NCI-H2029 (cell line): ENCODE measurements around the gene TBCA.

Source experiments
- DNase-seq: peaks from one replicate; lab custom pipeline; 2025; lab: John Stamatoyannopoulos, UW

The TBCA gene

DNA sequence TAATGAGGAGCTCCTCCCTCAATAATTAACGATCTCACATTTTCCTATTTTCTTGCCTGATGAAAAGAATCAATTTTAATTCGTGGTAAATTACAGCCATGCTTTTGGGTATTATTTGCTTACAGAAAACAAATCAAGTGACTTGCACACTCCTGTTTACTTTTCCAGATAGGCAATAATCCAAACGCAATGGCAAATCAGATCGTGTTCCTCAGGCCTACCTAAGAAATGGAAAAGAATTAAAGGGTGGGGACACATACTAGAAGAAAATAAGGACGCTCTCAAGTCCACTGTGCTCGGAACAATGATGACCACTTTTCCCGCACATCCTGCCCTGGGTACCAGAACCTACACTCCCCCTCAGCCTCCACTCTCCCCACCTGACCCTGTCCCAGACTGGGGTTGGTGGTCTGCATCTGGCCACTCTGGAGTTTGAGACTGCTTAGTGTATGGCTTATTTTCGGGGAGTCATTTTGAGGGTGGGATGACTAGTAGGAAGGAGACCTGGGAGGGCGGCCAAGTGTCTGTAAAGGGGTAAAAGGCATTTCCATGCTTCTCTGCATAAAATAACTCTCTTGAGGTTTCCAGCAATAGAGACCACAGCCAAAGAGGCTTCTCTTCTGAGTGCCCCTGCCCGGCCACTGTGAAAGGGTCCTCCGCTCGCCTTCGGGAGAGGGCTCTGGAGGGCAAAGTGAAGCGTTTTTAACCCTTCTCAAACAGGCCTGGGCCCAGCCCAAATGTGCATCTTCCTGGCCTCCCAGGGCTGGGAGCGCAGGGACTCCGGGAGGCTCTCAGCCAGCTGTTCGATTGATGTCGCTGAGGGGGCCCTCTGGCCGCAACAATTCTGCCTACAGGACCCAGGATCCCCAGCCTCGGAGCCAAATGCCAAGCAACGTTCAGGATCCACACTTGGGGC is 133.1 kb downstream of the TBCA start:
- no peak for DNase-seq

DNA sequence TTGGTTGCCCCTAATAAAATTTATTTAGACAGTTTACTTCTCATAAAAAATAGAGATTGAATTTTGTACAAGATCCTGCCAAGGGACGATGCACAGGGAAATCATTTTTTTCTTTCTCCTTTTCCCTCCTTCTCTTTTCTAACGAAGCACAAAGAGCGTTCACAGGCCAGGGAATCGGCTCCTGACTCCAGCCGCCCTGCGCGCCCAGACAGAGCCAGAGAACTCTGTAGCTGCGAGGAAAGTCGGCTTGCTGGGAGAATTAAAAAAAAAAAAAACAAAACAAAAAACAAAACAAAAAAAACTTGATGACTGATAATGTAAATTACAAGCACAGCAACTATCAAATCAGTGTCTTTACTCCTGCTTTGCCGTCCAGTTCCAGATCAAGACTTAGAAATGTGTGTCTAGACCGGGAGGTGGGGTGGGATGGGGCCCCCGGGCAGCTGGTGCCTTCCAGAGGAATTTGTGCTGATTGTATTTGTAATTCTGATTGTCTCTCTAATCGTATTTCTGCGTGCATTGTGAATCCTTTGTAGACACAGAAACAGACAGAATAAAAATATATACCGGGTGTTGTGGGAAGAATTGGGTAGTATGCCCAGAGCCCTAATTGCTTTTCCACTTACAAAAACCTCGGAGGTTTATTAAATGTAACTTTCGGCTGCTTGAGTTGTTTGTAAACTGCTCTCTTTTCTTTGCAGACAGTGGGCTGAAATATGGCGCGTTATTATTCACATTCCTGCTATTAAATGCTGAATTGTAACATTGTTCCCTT is 134.0 kb downstream of the TBCA start:
- no peak for DNase-seq

DNA sequence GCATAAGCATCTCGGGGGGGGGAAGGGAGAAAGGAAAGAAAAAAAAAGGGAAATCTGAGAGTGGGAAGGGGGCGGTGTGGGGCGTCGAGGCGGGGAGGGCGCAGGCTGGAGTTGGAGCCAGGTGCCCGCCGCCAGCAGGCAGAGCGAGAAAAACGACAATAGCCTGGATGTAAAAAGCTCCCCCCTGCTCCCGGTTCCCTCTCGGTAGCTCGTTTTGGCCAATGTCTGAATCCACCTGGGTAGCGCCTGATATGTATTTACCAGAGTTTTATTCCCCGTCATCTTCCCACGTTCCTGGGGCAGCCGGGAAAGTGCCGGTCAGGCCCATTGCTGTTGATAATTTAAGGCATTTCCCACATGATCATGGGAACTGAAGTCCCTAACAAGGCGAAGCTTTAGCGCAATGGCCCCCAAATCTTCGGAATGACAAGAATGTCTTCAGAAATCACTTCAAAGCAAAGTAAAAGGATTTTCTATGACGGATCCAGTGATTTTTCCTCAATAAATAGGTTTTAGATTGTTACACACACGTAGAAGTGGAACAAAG is 134.7 kb downstream of the TBCA start:
- no peak for DNase-seq
